ENCODE results near the gene SLC66A2.

Gene SLC66A2

GRCh38 chr18:79853303-79853992 is 98.0 kb downstream of the SLC66A2 start:
- H3K27me3 ChIP-seq (ENCODE audit: control insufficient read depth, insufficient read depth, low read length): no peaks in the 10 kb centered on the region
- no peak overlapping the region for H3K9ac ChIP-seq
- H3K4me3 ChIP-seq (ENCODE audit: low read depth, low read length): no peak overlapping the region
- no peak for TF ChIP-seq CTCF (IDR thresholded peaks at IDR 0.05)
- H3K4me2 ChIP-seq (ENCODE audit: low read length): no peak overlapping the region
- no peaks in the 10 kb centered on the region for H3K79me2 ChIP-seq
- no peak overlapping the region for H3K27ac ChIP-seq
- H3K9me3 ChIP-seq (ENCODE audit: control insufficient read depth, low read length): no peaks in the 10 kb centered on the region
- H2AFZ ChIP-seq: no peak overlapping the region
- no peaks in the 10 kb centered on the region for H3K36me3 ChIP-seq (ENCODE audit: control insufficient read depth, insufficient read depth, low read length)
- H3K4me1 ChIP-seq: no peaks in the 10 kb centered on the region

- H2AFZ ChIP-seq: no peak overlapping the region
- H3K4me2 ChIP-seq (ENCODE audit: low read length): no peak overlapping the region
- H3K4me3 ChIP-seq (ENCODE audit: low read depth, low read length): no peak overlapping the region
- no peaks in the 10 kb centered on the region for H3K4me1 ChIP-seq
- H3K79me2 ChIP-seq: no peaks in the 10 kb centered on the region
- no peak overlapping the region for H3K9ac ChIP-seq
- H3K9me3 ChIP-seq (ENCODE audit: control insufficient read depth, low read length): no peaks in the 10 kb centered on the region
- H3K36me3 ChIP-seq (ENCODE audit: control insufficient read depth, insufficient read depth, low read length): no peaks in the 10 kb centered on the region
- no peaks in the 10 kb centered on the region for H3K27me3 ChIP-seq (ENCODE audit: control insufficient read depth, insufficient read depth, low read length)
- TF ChIP-seq CTCF (IDR thresholded peaks at IDR 0.05): no peak
- no peak overlapping the region for H3K27ac ChIP-seq
Measured at GRCh38 chr18:79852561-79853302, 98.7 kb downstream of the SLC66A2 start.

All from parathyroid adenoma (tissue), 2 donors.